NCI-H748 (cell line): ENCODE results near the gene SBF2.

Experiments
- DNase-seq: peaks from one replicate; lab custom pipeline; 2025; ENCODE audit not compliant: unreplicated experiment; lab: John Stamatoyannopoulos, UW

The SBF2 gene

GRCh38 chr11:9736365-9736764, 557.7 kb downstream of the SBF2 start:
- no peak for DNase-seq

DNA sequence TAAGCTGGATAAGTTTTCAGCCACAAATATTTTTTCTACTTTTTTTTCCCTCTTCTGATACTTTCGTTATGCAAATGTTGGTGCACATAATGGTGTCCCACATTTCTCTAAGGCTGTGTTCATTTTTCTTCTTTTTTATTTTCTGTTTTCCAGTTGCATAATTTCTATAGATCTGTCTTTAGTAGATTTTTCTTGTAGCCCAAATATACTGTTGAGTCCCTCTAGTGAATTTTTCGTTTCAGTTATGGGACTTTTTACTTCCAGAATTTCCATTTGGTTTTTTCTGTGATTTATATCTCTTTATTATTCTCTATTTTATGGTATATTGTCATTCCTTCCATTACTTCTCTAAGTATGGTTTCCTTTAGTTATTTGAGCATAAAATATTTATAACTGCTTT, 558.1 kb downstream of the SBF2 start:
- DNase-seq: no peak

DNA sequence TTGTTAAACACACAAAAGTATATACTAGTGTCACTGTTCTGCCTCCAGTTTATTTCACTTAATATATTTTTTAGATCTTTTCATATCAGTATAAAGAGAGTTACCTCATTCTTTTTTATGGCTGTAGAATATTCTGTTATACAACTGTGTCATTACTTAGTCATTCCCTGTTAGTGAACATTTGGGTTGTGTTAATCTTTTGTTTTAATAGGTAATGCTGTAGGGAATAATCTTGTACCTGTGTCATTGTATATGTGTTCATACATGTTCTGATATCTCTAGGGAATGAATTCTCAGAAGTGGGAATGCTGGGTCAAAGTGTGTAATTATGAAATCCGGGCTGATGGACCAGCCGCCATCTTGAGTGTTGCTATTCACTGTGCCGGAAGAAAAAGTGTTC, 558.8 kb downstream of the SBF2 start:
- DNase-seq: no peak

- no peak for DNase-seq
Measured at GRCh38 chr11:9733212-9733611, 560.8 kb downstream of the SBF2 start.

DNA sequence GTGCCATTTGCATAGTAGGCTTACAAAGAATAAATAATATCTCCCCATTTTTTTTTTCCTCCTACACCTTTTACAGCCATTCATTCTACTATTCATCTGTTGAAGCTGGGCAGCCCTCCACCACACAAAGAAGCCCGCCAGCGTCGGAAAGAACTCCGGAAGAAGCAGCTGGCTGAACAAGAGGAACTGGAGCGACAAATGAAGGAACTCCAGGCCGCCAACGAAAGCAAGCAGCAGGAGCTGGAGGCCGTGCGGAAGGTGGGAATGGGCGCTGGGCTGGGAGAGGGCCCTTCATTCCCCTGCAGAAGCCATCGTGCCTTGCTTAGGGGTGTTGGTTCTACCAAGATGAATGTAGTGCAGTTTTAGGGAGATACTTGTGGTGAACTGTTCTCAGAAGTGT, 561.6 kb downstream of the SBF2 start:
- DNase-seq: no peak

- no peak for DNase-seq
Measured at GRCh38 chr11:9731256-9731655, 562.8 kb downstream of the SBF2 start.
